NT2/D1 (cell line): ENCODE data around the gene PIK3R3.

ENCODE experiments used
- SUZ12 ChIP-seq: IDR thresholded peaks from 2 replicates; pipeline ENCODE4 v1.6.1; 2011; ENCODE audit not compliant: insufficient read length, insufficient read depth; ENCODE audit errors: extremely low read depth
- YY1 ChIP-seq: IDR thresholded peaks from 2 replicates; pipeline ENCODE4 v1.6.1; 2011; ENCODE audit not compliant: insufficient read length, insufficient read depth
- ZNF274 ChIP-seq: IDR thresholded peaks from 2 replicates; pipeline ENCODE4 v1.6.1; 2011; ENCODE audit warnings: mild to moderate bottlenecking, low read depth, low read length

- TF ChIP-seq ZNF274 (no peak), YY1 (no peak), SUZ12 (no peak)
These were observed 21.3 kb upstream of the PIK3R3 start for GRCh38 chr1:46153732-46154131.
